NK-92 treated with Interleukin-12 subunit alpha and Interleukin-12 subunit beta, amount 100 ng/mL, for 24 hours (cell line): ENCODE measurements around the gene ZNF326.
"Not testable (repeated sequence)": the region's sequence is repeated elsewhere in the genome, so short reads cannot be mapped to it uniquely, and the experiment has no call there.

ENCODE experiments used
- DNase-seq: peaks from one replicate; lab custom pipeline; 2025; lab: John Stamatoyannopoulos, UW

ZNF326 gene

GRCh38 chr1:89996450-89997110 is 1.7 kb downstream of the ZNF326 start:
- no peak for DNase-seq

DNA sequence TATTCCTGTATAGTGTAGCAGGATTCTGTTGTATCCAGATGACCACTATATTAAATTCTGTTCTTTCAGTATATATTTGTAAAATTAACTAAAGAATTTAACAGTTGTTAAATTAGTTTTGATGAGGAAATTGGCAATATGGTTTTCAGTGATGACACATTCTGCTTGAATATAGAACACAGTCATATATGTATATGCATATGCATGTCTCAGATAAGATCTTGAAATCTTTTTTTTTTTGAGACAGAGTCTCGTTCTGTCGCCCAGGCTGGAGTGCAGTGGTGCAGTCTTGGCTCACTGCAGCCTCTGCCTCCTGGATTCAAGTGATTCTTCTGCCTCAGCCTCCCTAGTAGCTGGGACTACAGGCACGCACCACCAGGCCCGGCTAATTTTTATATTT is 2.2 kb downstream of the ZNF326 start:
- DNase-seq = not testable (repeated sequence)

GRCh38 chr1:89998306-89998705 is 3.4 kb downstream of the ZNF326 start:
- no peak for DNase-seq

DNA sequence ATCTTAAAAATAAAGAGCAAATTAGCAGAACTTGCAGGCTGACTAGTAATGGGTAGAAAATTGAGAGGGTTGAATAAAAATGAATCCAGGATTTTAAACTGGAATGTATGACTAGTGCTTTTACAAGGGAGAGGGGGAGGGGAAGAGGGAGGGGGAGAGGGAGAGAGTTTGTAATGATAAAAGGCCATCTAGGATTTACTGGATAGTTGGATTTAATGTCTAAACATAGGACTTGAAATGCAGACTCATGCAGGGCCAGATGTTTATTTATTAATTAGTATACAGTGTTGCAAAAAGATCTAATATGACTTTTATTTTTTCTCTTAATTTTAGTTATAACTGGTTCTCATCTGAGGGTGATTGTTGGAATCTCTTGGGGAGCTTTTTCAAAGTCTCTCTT is 4.3 kb downstream of the ZNF326 start:
- DNase-seq = no peak

DNA sequence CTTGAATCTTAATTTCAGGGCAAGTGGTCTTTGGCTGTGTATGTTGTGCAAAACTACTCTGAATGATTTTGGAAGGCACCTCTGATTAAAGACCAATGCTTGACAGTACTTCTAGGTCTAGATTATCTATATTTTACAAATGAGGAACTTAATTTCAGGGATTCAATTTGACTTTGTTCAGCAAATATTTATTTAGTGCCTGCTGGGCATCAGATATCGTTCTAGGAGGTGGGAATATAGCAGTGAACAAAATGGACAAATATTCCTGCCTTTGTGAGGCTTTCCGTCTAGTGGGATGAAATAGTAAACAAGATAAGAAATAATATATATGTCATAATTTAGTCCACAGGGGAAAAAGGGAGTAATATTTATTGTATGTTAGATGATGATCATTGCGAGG is 4.7 kb downstream of the ZNF326 start:
- no peak for DNase-seq

DNA sequence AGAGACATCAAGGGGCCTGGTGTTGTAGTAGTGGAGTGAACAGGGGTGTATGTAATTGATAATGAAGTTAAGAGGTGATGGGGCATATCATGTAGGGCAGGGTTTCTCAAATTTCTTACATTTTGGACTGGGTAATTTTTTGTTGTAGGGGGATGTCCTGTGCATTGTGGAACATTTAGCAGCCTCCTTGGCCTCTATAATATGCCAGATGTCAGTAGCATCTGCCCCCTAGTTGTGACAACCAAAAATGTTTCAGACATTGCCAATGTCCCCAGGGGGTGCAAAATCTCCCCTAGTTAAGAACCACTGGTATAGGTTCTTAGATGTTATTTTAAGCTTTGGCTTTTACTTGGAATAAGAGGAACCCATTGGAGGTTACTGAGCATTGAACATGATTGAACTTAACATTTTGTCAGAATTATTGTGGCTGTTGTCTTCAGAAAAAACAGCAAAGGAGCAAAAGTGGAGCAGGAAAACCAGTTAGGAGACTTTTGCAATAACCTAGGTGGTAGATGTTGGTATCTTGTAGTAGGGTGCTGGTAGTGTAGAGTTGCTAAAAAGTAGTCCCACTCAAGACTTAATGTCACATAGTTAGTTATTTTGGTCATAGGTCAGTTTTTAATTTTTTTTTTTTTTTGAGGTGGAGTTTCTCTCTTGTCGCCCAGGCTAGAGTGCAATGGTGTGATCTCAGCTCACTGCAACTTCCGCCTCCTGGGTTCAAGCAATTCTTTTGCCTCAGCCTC is 6.2 kb downstream of the ZNF326 start:
- DNase-seq = no peak

- no peak for DNase-seq
Measured at GRCh38 chr1:90007979-90008404, 13.1 kb downstream of the ZNF326 start.

DNA sequence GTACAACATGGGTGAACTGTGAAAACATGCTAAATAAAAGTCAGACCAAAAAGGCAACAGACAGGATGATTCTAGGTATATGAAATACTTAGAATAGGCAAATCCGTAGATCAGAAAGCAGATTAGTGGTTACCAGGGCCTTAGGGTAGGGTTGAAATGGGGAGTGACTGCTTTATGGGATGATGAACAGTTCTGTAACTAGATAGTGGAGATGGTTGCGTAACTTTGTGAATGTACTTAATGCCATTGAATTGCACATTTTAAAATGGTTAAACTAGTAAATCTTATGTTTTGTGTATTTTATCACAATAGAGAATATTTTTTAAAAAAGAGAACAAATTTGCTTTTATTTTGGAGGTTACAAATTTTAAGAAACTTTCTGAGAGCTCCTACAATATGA is 17.4 kb downstream of the ZNF326 start:
- no peak for DNase-seq

DNA sequence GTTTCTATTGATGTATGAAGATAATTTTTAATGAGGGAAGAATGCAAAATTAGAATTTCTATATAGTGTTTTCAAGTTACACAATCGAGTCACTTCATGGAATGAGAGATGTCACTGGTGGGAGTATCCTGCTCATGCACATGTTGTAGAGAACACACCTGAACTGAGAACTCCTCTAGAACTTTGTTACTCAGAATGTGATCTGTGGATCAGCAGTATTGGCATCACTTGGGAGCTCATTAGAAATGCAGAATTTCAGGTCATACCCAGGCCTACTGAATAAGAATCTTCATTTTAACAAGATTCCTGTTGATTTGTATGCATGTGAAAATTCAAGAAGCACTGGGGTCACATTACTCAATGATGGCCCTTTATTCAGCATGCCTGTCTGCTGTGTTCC is 28.8 kb downstream of the ZNF326 start:
- no peak for DNase-seq

DNA sequence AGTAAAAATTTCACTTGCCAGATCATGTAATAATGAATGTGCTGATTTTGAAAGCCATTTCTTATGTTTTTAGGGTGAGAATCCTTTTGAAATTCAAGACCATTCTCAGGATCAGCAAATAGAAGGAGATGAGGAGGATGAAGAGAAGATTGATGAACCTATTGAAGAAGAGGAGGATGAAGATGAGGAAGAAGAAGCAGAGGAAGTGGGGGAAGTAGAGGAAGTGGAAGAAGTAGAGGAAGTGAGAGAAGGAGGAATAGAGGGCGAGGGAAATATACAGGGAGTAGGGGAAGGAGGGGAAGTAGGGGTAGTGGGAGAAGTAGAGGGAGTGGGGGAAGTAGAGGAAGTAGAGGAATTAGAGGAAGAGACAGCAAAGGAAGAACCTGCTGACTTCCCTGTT is 32.4 kb downstream of the ZNF326 start:
- no peak for DNase-seq

- no peak for DNase-seq
Measured at GRCh38 chr1:90039652-90040051, 44.7 kb downstream of the ZNF326 start.

DNA sequence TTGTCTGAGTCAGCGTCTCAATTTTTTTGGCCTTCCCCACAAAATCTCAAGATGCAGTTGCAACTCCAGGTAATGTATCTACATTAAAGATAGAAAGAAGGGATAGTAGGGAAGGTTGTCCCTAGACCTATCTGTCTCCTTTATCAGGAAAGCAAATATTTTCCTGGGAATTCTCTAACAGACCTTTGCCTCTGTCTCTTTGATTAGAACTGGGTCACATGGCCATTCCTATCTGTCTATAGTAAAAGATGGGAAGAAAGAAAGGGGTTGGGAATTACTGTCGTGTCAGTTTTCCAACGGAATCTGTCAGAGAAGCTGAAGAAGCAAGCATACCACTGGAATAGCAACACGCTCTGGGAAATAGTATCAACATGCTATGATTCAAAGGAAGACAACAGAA is 48.7 kb downstream of the ZNF326 start:
- DNase-seq = no peak

DNA sequence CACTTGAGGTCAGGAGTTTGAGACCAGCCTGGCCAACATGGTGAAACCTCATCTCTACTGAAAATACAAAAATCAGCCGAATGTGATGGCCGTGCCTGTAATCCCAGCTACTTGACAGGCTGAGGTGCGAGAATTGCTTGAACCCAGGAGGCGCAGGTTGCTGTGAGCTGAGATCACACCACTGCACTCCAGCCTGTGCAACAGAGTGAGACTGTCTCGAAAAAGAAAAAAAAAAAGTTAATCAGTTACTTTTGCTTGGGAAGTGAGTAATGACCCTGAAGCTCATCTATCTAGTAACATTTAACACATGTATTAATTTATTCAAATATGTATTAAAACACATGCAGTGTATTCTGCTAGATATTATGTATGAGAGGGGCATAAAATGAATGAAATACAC is 49.4 kb downstream of the ZNF326 start:
- no peak for DNase-seq

- no peak for DNase-seq
Measured at GRCh38 chr1:90045853-90046563, 51.1 kb downstream of the ZNF326 start.

DNA sequence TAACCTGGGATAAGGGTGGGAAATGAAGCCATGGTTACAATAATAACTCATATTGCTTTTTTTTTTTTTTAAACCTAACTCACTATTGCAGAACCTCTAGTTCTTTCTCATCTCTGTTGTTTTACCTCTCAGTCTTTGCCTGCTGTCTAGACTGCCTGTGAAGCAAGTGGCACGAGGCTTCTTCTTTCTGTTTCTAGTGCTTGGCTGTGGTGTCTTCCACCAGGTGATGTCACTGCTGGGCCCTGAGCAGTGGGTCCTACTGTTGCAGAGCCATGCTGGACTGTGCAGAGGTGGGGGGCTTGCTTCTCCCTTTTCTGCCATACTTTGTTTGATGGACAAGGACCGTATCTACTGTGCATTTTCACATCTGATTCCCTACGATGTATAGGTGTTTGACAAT is 51.7 kb downstream of the ZNF326 start:
- no peak for DNase-seq

GRCh38 chr1:90048043-90048442 is 53.1 kb downstream of the ZNF326 start:
- DNase-seq = no peak

DNA sequence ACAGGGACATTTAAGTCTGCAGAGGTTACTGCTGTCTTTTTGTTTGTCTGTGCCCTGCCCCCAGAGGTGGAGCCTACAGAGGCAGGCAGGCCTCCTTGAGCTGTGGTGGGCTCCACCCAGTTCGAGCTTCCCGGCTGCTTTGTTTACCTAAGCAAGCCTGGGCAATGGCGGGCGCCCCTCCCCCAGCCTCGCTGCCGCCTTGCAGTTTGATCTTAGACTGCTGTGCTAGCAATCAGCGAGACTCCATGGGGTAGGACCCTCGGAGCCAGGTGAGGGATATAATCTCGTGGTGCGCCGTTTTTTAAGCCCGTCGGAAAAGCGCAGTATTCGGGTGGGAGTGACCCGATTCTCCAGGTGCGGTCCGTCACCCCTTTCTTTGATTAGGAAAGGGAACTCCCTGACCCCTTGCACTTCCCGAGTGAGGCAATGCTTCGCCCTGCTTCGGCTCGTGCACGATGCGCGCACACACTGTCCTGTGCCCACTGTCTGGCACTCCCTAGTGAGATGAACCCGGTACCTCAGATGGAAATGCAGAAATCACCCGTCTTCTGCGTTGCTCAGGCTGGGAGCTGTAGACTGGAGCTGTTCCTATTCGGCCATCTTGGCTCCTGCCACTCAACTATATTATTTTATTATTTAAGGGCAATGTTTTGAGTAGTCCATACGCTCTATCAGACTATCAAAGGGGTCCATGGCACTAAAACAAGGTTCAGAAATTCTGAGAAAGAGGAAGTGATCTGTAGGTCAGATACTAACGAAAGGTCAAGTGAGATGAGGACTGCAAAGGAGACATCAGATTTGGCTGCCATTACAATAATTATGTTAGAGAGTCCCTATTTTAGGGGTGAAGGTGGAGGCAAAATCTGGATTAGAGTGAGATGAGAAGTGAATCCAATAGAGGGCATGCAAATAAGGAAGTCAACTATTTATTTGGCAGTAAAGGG is 68.1 kb downstream of the ZNF326 start:
- DNase-seq = not testable (repeated sequence)

- not testable (repeated sequence) for DNase-seq
Measured at GRCh38 chr1:90064109-90064508, 69.2 kb downstream of the ZNF326 start.

GRCh38 chr1:90067194-90067931 is 72.5 kb downstream of the ZNF326 start:
- no peak for DNase-seq

DNA sequence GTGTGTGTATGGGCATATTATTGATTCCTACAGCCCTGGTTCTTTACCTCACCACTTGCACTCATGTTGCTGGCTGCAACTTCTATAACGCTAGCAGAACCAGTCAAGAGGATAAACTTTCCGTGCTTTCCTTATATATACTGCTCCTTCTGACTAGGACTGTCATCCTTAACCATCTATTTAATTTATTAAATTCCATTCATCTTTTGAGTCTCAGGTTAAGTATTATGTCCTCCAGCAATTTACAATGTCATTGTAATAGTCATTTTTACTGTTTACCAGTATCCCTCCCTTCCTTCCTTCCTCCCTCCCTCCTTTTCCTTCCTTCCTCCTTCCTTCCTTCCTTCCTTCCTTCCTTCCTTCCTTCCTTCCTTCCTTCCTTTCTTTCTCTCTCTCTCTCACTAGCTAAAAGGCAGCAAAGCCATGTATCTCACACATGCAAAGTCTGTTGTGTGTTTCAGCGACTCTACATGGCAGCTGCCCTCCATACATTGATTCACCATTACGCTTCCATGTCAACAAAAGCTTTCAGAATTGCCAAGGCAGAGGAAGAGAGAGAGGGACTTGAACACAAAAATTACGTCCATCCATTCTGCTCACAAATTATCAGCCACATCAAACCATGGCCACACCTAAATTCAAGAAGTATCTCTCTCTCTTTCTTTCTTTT is 73.8 kb downstream of the ZNF326 start:
- no peak for DNase-seq

- no peak for DNase-seq
Measured at GRCh38 chr1:90074137-90074536, 79.2 kb downstream of the ZNF326 start.
